ENCODE measurements around the gene CPZ. TPM values are rescaled to one million over a fixed set of nuclear protein-coding genes. Genes with fewer than 3 reads are reported as not detected.

CPZ gene
- total RNA-seq, 2 experiments from 2014 or later: not detected

DNA sequence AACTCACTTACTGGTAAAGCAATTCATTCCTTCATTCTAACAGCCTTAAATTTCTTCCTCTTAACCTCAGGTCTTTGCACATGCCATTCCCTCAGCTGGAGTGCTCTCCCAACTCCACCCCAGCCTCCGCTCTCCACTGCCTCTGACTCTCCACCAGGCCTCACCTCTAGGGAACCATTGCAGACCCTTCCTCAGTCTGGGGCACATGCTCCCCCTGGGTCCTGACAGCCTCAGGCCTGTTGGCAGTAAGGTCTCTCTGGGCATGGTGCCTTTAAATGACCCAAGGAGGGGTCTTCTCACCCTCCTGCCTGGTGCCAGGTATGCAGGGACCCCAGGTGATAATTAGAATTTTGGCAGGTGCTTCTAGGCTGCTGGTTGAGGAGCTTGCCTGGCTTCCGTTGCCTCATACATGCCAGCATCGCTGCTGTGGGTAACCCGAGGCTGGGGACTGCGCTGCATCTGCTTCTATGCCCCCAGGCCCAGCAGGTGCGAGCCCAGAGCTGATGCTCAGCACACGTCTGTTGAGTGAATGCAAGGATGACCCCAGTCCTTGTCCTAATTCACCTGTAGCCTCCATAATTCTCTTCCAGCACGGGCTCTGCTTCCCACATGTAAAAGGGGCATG, 39.9 kb upstream of the CPZ start:
- ATAC-seq: no peak
- ChIA-PET POLR2A (interaction anchor here (0.8 kb wide), 1 partner anchor 80 kb away, joined by 3 read pairs; no protein-coding TSS in a partner anchor), CTCF (interaction anchor here (2.0 kb wide), 1 partner anchor 84 kb away, joined by 4 read pairs; no protein-coding TSS in a partner anchor)
- no peaks in the 10 kb centered on the region for H3K4me1 Mint-ChIP-seq (ENCODE audit: low read depth)
- intact Hi-C loops (cut with micrococcal nuclease): no loop called here
- TF ChIP-seq, protein P1, sequence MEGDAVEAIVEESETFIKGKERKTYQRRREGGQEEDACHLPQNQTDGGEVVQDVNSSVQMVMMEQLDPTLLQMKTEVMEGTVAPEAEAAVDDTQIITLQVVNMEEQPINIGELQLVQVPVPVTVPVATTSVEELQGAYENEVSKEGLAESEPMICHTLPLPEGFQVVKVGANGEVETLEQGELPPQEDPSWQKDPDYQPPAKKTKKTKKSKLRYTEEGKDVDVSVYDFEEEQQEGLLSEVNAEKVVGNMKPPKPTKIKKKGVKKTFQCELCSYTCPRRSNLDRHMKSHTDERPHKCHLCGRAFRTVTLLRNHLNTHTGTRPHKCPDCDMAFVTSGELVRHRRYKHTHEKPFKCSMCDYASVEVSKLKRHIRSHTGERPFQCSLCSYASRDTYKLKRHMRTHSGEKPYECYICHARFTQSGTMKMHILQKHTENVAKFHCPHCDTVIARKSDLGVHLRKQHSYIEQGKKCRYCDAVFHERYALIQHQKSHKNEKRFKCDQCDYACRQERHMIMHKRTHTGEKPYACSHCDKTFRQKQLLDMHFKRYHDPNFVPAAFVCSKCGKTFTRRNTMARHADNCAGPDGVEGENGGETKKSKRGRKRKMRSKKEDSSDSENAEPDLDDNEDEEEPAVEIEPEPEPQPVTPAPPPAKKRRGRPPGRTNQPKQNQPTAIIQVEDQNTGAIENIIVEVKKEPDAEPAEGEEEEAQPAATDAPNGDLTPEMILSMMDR (IDR thresholded peaks at IDR 0.05): no peak
- no peak overlapping the region for H3K27ac Mint-ChIP-seq
- no peak overlapping the region for H3K4me3 Mint-ChIP-seq
- H3K36me3 Mint-ChIP-seq (ENCODE audit: low read depth): no peaks in the 10 kb centered on the region
- DNase-seq: no peak
- no peaks in the 10 kb centered on the region for H3K9me3 Mint-ChIP-seq
- no peaks in the 10 kb centered on the region for H3K27me3 Mint-ChIP-seq

- Mint-ChIP-seq H3K27ac (no peak overlapping the region), H3K4me1 (ENCODE audit: low read depth) (no peaks in the 10 kb centered on the region), H3K9me3 (no peaks in the 10 kb centered on the region), H3K36me3 (ENCODE audit: low read depth) (no peaks in the 10 kb centered on the region), H3K4me3 (no peak overlapping the region), H3K27me3 (no peaks in the 10 kb centered on the region)
- ATAC-seq: no peak
- intact Hi-C loops (cut with micrococcal nuclease): no loop called here
- ChIA-PET POLR2A (interaction anchor here (0.8 kb wide), 1 partner anchor 81 kb away, joined by 3 read pairs; no protein-coding TSS in a partner anchor), CTCF (interaction anchor here (2.0 kb wide), 1 partner anchor 85 kb away, joined by 4 read pairs; no protein-coding TSS in a partner anchor)
- no peak for DNase-seq
- TF ChIP-seq, protein P1 (IDR thresholded peaks at IDR 0.05): no peak
Measured at GRCh38 chr4:8553216-8553615, 39.3 kb upstream of the CPZ start.

DNA sequence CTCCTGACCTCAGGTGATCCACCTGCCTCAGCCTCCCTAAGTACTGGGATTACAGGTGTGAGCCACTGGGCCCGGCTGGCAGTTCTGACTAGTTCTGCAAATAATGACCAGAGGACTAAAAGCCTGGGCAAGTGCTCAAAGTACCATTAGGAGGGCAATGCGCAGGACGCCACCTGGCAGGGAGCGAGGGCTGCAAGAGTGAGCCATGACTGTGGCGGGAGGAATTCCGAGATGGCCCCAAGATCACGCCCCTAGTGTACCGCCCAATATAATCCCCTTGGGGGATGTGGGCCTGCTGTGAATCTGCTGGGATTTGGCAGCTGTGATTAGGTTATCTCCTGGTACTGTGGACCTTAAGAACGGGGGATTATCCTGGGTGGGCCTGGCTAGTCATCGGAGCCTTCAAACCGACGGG, 38.6 kb upstream of the CPZ start:
- no peak overlapping the region for H3K4me3 Mint-ChIP-seq
- CTCF ChIA-PET: interaction anchor here (2.0 kb wide), 1 partner anchor 85 kb away, joined by 4 read pairs; no protein-coding TSS in a partner anchor

GRCh38 chr4:8554555-8555100, 37.9 kb upstream of the CPZ start:
- no peak for ATAC-seq
- Mint-ChIP-seq H3K4me3 (no peak overlapping the region), H3K27ac (no peak overlapping the region), H3K4me1 (ENCODE audit: low read depth) (no peaks in the 10 kb centered on the region), H3K27me3 (no peaks in the 10 kb centered on the region), H3K9me3 (no peaks in the 10 kb centered on the region), H3K36me3 (ENCODE audit: low read depth) (no peaks in the 10 kb centered on the region)
- no peak for DNase-seq
- ChIA-PET POLR2A (no interaction called here), CTCF (no interaction called here)
- TF ChIP-seq, protein P1 (IDR thresholded peaks at IDR 0.05): no peak
- intact Hi-C loops (cut with micrococcal nuclease): no loop called here

More for the DNA sequence above, 38.6 kb upstream of the CPZ start:
- intact Hi-C loops (cut with micrococcal nuclease): no loop called here
- POLR2A ChIA-PET: no interaction called here
- Mint-ChIP-seq H3K27me3 (no peaks in the 10 kb centered on the region), H3K36me3 (ENCODE audit: low read depth) (no peaks in the 10 kb centered on the region), H3K4me1 (ENCODE audit: low read depth) (no peaks in the 10 kb centered on the region), H3K9me3 (no peaks in the 10 kb centered on the region), H3K27ac (no peak overlapping the region)
- no peak for DNase-seq
- TF ChIP-seq, protein P1 (IDR thresholded peaks at IDR 0.05): no peak
- no peak for ATAC-seq

DNA sequence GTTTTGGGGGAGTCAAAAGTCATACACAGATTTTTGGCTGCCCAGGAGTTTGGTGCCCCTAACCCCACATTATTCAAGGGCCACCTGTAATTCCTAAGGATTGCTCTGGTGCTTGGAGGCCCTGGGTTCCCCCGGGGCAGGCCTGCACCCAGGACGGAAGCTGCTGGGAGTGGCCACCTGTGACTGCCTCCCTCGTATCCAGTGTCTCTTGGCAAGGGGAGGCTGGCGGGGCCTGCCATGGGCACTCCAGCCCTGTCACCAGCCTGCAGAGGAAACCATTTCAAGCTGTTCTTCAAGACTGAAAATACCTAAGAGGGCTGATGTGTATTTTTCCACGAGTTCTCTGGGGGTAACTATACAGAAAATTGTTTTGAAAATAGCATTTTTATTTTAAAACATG, 36.8 kb upstream of the CPZ start:
- intact Hi-C loops (cut with micrococcal nuclease): no loop called here
- Mint-ChIP-seq H3K9me3 (no peaks in the 10 kb centered on the region), H3K4me3 (no peak overlapping the region), H3K27ac (no peak overlapping the region), H3K27me3 (no peaks in the 10 kb centered on the region), H3K36me3 (ENCODE audit: low read depth) (no peaks in the 10 kb centered on the region), H3K4me1 (ENCODE audit: low read depth) (no peaks in the 10 kb centered on the region)
- CTCF ChIA-PET: no interaction called here
- POLR2A ChIA-PET: no interaction called here
- no peak for DNase-seq
- ATAC-seq: no peak
- TF ChIP-seq, protein P1 (IDR thresholded peaks at IDR 0.05): no peak

Data from activated CD8-positive, alpha-beta T cell treated with anti-CD3 and anti-CD28 coated beads for 36 hours (primary cell).